ENCODE results near the gene GADD45A. TPM values are rescaled to one million over a fixed set of nuclear protein-coding genes. Genes with fewer than 3 reads are reported as not detected.
"Not testable (repeated sequence)": the region's sequence is repeated elsewhere in the genome, so short reads cannot be mapped to it uniquely, and the experiment has no call there.

GADD45A gene
- total RNA-seq, 2 experiments from 2014 or later, result 27.4 to 29.7 TPM

GRCh38 chr1:67665307-67665706 lies 19.7 kb upstream of the GADD45A start:
- POLR2A ChIA-PET, CTCF ChIA-PET: not testable (repeated sequence)

- ChIA-PET CTCF (no interaction called here), POLR2A (no interaction called here)
Measured at GRCh38 chr1:67666636-67667035, 18.4 kb upstream of the GADD45A start.

GRCh38 chr1:67668660-67669059 lies 16.3 kb upstream of the GADD45A start:
- ChIA-PET CTCF (no interaction called here), POLR2A (no interaction called here)

- ChIA-PET POLR2A (no interaction called here), CTCF (no interaction called here)
Measured at GRCh38 chr1:67672260-67672803, 12.7 kb upstream of the GADD45A start.

GRCh38 chr1:67673468-67674201 lies 11.4 kb upstream of the GADD45A start:
- CTCF ChIA-PET, result no interaction called here
- POLR2A ChIA-PET, result interaction anchor here (1.7 kb wide), 1 partner anchor 13 kb away, joined by 5 read pairs; no protein-coding TSS in a partner anchor

GRCh38 chr1:67674260-67675011 lies 10.6 kb upstream of the GADD45A start:
- CTCF ChIA-PET, result no interaction called here
- POLR2A ChIA-PET, result interaction anchor here (1.2 to 1.7 kb wide), 2 partner anchors 11 to 12 kb away, joined by 5 to 6 read pairs; partner anchors contain the start of gene GADD45A

GRCh38 chr1:67675800-67676199 lies 9.2 kb upstream of the GADD45A start:
- ChIA-PET POLR2A (no interaction called here), CTCF (no interaction called here)

GRCh38 chr1:67676287-67676686 lies 8.7 kb upstream of the GADD45A start:
- CTCF ChIA-PET, result no interaction called here

GRCh38 chr1:67676946-67677345 lies 8.1 kb upstream of the GADD45A start:
- POLR2A ChIA-PET, result no interaction called here
- CTCF ChIA-PET, result no interaction called here

More at GRCh38 chr1:67676287-67676686, 8.7 kb upstream of the GADD45A start:
- POLR2A ChIA-PET, result no interaction called here

GRCh38 chr1:67677408-67677807 lies 7.6 kb upstream of the GADD45A start:
- ChIA-PET CTCF (interaction anchor here (1.4 kb wide), 1 partner anchor 83 kb away, joined by 4 read pairs; no protein-coding TSS in a partner anchor), POLR2A (no interaction called here)

- ChIA-PET CTCF (interaction anchor here (1.4 kb wide), 1 partner anchor 83 kb away, joined by 4 read pairs; no protein-coding TSS in a partner anchor), POLR2A (no interaction called here)
Measured at GRCh38 chr1:67677930-67678329, 7.1 kb upstream of the GADD45A start.

GRCh38 chr1:67679691-67680090 lies 5.3 kb upstream of the GADD45A start:
- ChIA-PET CTCF (no interaction called here), POLR2A (no interaction called here)

- ChIA-PET POLR2A (no interaction called here), CTCF (no interaction called here)
Measured at GRCh38 chr1:67680486-67680885, 4.5 kb upstream of the GADD45A start.

GRCh38 chr1:67682659-67683197 lies 2.3 kb upstream of the GADD45A start:
- POLR2A ChIA-PET, result no interaction called here
- CTCF ChIA-PET, result interaction anchor here (0.6 to 1.7 kb wide), 2 partner anchors 18 to 23 kb away, joined by 3 to 5 read pairs; no protein-coding TSS in a partner anchor

- POLR2A ChIA-PET, result interaction anchor here (1.6 kb wide), 1 partner anchor 40 kb away, joined by 8 read pairs; no protein-coding TSS in a partner anchor
- CTCF ChIA-PET, result interaction anchor here (0.6 to 1.7 kb wide), 3 partner anchors 17 to 41 kb away, joined by 3 to 5 read pairs (median 3); no protein-coding TSS in a partner anchor
Measured at GRCh38 chr1:67683316-67683715, 1.7 kb upstream of the GADD45A start.

- POLR2A ChIA-PET, result interaction anchor here (0.5 to 1.8 kb wide), 6 partner anchors 17 to 1891 kb away, joined by 3 to 8 read pairs (median 4); partner anchors contain the start of gene PDE4B
- CTCF ChIA-PET, result interaction anchor here (1.0 to 1.7 kb wide), 4 partner anchors 17 to 123 kb away, joined by 3 to 5 read pairs (median 3); no protein-coding TSS in a partner anchor
Measured at GRCh38 chr1:67683766-67684525, 1.1 kb upstream of the GADD45A start.

GRCh38 chr1:67684526-67685066 lies 405 bp upstream of the GADD45A start:
- POLR2A ChIA-PET, result interaction anchor here (0.6 to 1.8 kb wide), 8 partner anchors 10 to 351 kb away, joined by 3 to 9 read pairs (median 6); partner anchors contain the start of gene SERBP1
- CTCF ChIA-PET, result interaction anchor here (1.0 to 1.5 kb wide), 3 partner anchors 19 to 124 kb away, joined by 3 read pairs; no protein-coding TSS in a partner anchor

GRCh38 chr1:67685558-67686266 lies 711 bp downstream of the GADD45A start:
- POLR2A ChIA-PET, result interaction anchor here (0.6 to 1.8 kb wide), 7 partner anchors 9 to 256 kb away, joined by 3 to 9 read pairs (median 5); partner anchors contain the start of gene SERBP1
- CTCF ChIA-PET, result interaction anchor here (0.6 kb wide), 1 partner anchor 78 kb away, joined by 3 read pairs; no protein-coding TSS in a partner anchor

Measured in activated CD8-positive, alpha-beta memory T cell treated with anti-CD3 and anti-CD28 coated beads for 36 hours (primary cell).